H7 (cell line): ENCODE measurements around the gene SMTN. TPM values are rescaled to one million over a fixed set of nuclear protein-coding genes. Genes with fewer than 3 reads are reported as not detected.

Source experiments
- DNase-seq: peaks from one replicate; pipeline ENCODE4 v3.0.0; 2012
- H3K27me3 ChIP-seq: 2 replicates; pipeline ENCODE4 v1.6.0; 2011; ENCODE audit warnings: mild to moderate bottlenecking, low read length; ENCODE audit not compliant: control insufficient read depth, insufficient read depth
- H3K36me3 ChIP-seq: replicated peaks from 2 replicates; pipeline ENCODE4 v1.5.1; 2011; ENCODE audit warnings: low read length; ENCODE audit not compliant: control insufficient read depth, insufficient read depth
- H3K4me3 ChIP-seq: 2 replicates; pipeline ENCODE4 v1.5.1; 2011; ENCODE audit warnings: low read depth, mild to moderate bottlenecking, control low read depth, low read length, moderate library complexity; ENCODE audit not compliant: insufficient read depth
- total RNA-seq: library from RNA; depleted of rRNA; stranded (reverse); fragments of >200 nt; shearing (Covaris generic); gene quantifications from 2 replicates; pipeline ENCODE4 v1.2.3, GENCODE V29; 2014; rRNA removed

SMTN gene
- total RNA-seq, 1 experiment from 2014 or later: 10.7 TPM

DNA sequence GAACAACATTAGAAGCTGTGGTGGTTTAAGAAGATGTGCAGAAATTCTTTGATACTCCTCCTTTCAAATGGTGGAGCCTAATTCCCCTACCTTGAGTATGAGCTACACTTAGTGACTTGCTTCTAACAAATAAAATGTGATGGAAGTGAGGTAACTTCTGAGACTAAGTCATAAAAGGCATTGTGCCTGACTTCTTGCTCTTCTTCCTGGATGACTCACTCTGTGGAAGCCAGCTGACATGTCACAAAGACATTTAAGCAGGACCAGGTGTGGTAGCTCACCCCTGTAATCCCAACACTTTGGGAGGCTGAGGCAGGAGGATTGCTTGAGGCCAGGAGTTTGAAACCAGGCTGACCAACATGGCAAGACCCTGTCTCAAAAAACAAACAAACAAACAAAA is 63.1 kb downstream of the SMTN start:
- no peaks in the 10 kb centered on the region for H3K36me3 ChIP-seq
- no peak for DNase-seq
- no peak overlapping the region for H3K4me3 ChIP-seq
- H3K27me3 ChIP-seq: no peaks in the 10 kb centered on the region; the same call in 1 of the 2 replicates

DNA sequence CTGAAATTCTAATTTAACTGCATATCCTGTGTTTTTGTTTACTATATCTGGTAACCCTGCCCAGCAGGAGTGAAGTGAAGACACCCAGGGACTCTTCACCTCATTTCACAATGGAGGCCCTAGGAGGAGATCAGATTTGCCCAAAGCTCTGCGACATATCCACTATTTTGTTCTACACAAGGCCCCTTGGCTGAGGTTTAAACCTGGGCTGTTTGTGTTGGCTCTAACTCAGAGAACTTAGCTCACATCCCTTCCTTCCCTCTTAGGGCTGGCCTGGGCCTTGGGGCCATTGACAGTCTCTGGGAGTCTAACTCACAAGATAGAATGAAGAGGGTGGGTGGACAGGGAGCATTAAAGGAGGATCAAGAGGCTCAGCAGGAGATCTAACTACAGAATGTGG is 67.4 kb downstream of the SMTN start:
- DNase-seq: no peak

GRCh38 chr22:31148953-31149627 is 68.0 kb downstream of the SMTN start:
- peak; percentile 93 for DNase-seq
- Histone ChIP-seq H3K4me3 (no peak overlapping the region), H3K27me3 (no peaks in the 10 kb centered on the region), H3K36me3 (no peaks in the 10 kb centered on the region)

More for the DNA sequence above, 67.4 kb downstream of the SMTN start:
- no peaks in the 10 kb centered on the region for H3K27me3 ChIP-seq
- no peaks in the 10 kb centered on the region for H3K36me3 ChIP-seq
- no peak overlapping the region for H3K4me3 ChIP-seq

- Histone ChIP-seq H3K4me3 (no peak overlapping the region), H3K27me3 (no peaks in the 10 kb centered on the region), H3K36me3 (no peaks in the 10 kb centered on the region)
- DNase-seq: peak; percentile 23
Measured at GRCh38 chr22:31150615-31151014, 69.5 kb downstream of the SMTN start.

- DNase-seq: no peak
- no peaks in the 10 kb centered on the region for H3K36me3 ChIP-seq
- no peaks in the 10 kb centered on the region; the same call in 1 of the 2 replicates for H3K27me3 ChIP-seq
- no peak overlapping the region for H3K4me3 ChIP-seq
Measured at GRCh38 chr22:31151872-31152271, 70.8 kb downstream of the SMTN start.

- H3K4me3 ChIP-seq: no peak overlapping the region
- no peaks in the 10 kb centered on the region for H3K36me3 ChIP-seq
- H3K27me3 ChIP-seq: peaks cover 3% of the 10 kb centered on the region
- DNase-seq: no peak
Measured at GRCh38 chr22:31153357-31153756, 72.2 kb downstream of the SMTN start.

Other genes with a start within 250 kb of the SMTN start
- 31.4 and 34.3 TPM in 2 replicates for gene MORC2, start 112.5 kb upstream of the SMTN start, total RNA-seq
- gene TUG1, start 112.1 kb upstream of the SMTN start, total RNA-seq: 44.1 and 48.6 TPM in 2 replicates
- 14.6 and 22.4 TPM in 2 replicates for gene SELENOM, start 26.2 kb downstream of the SMTN start, total RNA-seq
- 10.6 and 11.9 TPM in 2 replicates for gene INPP5J, start 41.6 kb downstream of the SMTN start, total RNA-seq
- 13.6 and 19.3 TPM in 2 replicates for gene PLA2G3, start 59.2 kb downstream of the SMTN start, total RNA-seq
- gene RNF185, start 78.9 kb downstream of the SMTN start, total RNA-seq: 23.1 and 24.2 TPM in 2 replicates
- gene LIMK2, start 131.0 kb downstream of the SMTN start, total RNA-seq: 22.4 and 24.2 TPM in 2 replicates
- gene PIK3IP1, start 211.2 kb downstream of the SMTN start, total RNA-seq: 0.76 and 3.9 TPM in 2 replicates